ENCODE measurements around the gene ISLR. TPM values are rescaled to one million over a fixed set of nuclear protein-coding genes. Genes with fewer than 3 reads are reported as not detected.

Gene ISLR
- total RNA-seq, 1 donor from 2014 or later: 59.8 TPM

GRCh38 chr15:74171965-74172541 lies 1.5 kb upstream of the ISLR start:
- no peak for TF ChIP-seq CTCF (IDR thresholded peaks at IDR 0.05; ENCODE audit: unreplicated experiment)
- no peak for DNase-seq (ENCODE audit: low spot score in 2 of 2, unreplicated experiment in 2 of 2)
- Mint-ChIP-seq H3K9me3 (no peaks in the 10 kb centered on the region), H3K4me3 (no peak overlapping the region), H3K27me3 (ENCODE audit: low read depth) (peaks cover 14% of the 10 kb centered on the region), H3K4me1 (peaks cover 54% of the 10 kb centered on the region), H3K36me3 (no peaks in the 10 kb centered on the region), H3K27ac (peak overlapping the region; percentile 47)

- Mint-ChIP-seq H3K27me3 (ENCODE audit: low read depth) (peaks cover 15% of the 10 kb centered on the region), H3K36me3 (no peaks in the 10 kb centered on the region), H3K27ac (peak overlapping the region; percentile 57), H3K9me3 (no peaks in the 10 kb centered on the region), H3K4me3 (peak overlapping the region; percentile 43), H3K4me1 (peaks cover 61% of the 10 kb centered on the region)
- DNase-seq (ENCODE audit: low spot score in 2 of 2, unreplicated experiment in 2 of 2): no peak
- TF ChIP-seq CTCF (IDR thresholded peaks at IDR 0.05; ENCODE audit: unreplicated experiment): no peak
These were observed 670 bp upstream of the ISLR start for GRCh38 chr15:74172701-74173379.

- peaks cover 13% of the 10 kb centered on the region for H3K27me3 Mint-ChIP-seq (ENCODE audit: low read depth)
- peak in 1 of 2 experiments; percentile 15 for DNase-seq (ENCODE audit: low spot score in 2 of 2, unreplicated experiment in 2 of 2)
- H3K36me3 Mint-ChIP-seq: no peaks in the 10 kb centered on the region
- no peak for TF ChIP-seq CTCF (IDR thresholded peaks at IDR 0.05; ENCODE audit: unreplicated experiment)
- peak overlapping the region; percentile 57 for H3K27ac Mint-ChIP-seq
- H3K4me3 Mint-ChIP-seq: peak overlapping the region; percentile 43
- peaks cover 60% of the 10 kb centered on the region for H3K4me1 Mint-ChIP-seq
- H3K9me3 Mint-ChIP-seq: no peaks in the 10 kb centered on the region
These were observed 878 bp downstream of the ISLR start for GRCh38 chr15:74174219-74174957.

- TF ChIP-seq CTCF (IDR thresholded peaks at IDR 0.05; ENCODE audit: unreplicated experiment): no peak
- H3K4me3 Mint-ChIP-seq: peak overlapping the region; percentile 37
- H3K27ac Mint-ChIP-seq: no peak overlapping the region
- H3K9me3 Mint-ChIP-seq: no peaks in the 10 kb centered on the region
- H3K36me3 Mint-ChIP-seq: no peaks in the 10 kb centered on the region
- peaks cover 12% of the 10 kb centered on the region for H3K27me3 Mint-ChIP-seq (ENCODE audit: low read depth)
- peaks cover 59% of the 10 kb centered on the region for H3K4me1 Mint-ChIP-seq
- peak in 1 of 2 experiments; percentile 9 for DNase-seq (ENCODE audit: low spot score in 2 of 2, unreplicated experiment in 2 of 2)
These were observed 1.4 kb downstream of the ISLR start for GRCh38 chr15:74174958-74175253.

GRCh38 chr15:74175271-74176191 lies 2.0 kb downstream of the ISLR start:
- H3K27me3 Mint-ChIP-seq (ENCODE audit: low read depth): peaks cover 8% of the 10 kb centered on the region
- H3K9me3 Mint-ChIP-seq: no peaks in the 10 kb centered on the region
- H3K36me3 Mint-ChIP-seq: no peaks in the 10 kb centered on the region
- peak overlapping the region; percentile 76 for H3K27ac Mint-ChIP-seq
- H3K4me1 Mint-ChIP-seq: peaks cover 53% of the 10 kb centered on the region
- no peak for TF ChIP-seq CTCF (IDR thresholded peaks at IDR 0.05; ENCODE audit: unreplicated experiment)
- H3K4me3 Mint-ChIP-seq: peak overlapping the region; percentile 44
- peak in 1 of 2 experiments; percentile 14 for DNase-seq (ENCODE audit: low spot score in 2 of 2, unreplicated experiment in 2 of 2)
